HuH-7 (cell line): ENCODE measurements around the gene EPB41L1.

Experiments used
- DNase-seq: peaks from one replicate; pipeline ENCODE4 v3.0.0; 2011; ENCODE audit warnings: low spot score

Gene EPB41L1

GRCh38 chr20:36154700-36155628 lies at the start of gene EPB41L1:
Gene EPB41L1 (plus strand): TSS chr20:36154740. CDS start chr20:36173778, 19,038 bp downstream.
- DNase-seq = no peak

GRCh38 chr20:36104856-36105255 lies 49.7 kb upstream of the EPB41L1 start:
- DNase-seq = no peak

GRCh38 chr20:36105711-36106226 lies 48.8 kb upstream of the EPB41L1 start:
- no peak for DNase-seq

GRCh38 chr20:36106606-36107005 lies 47.9 kb upstream of the EPB41L1 start:
- no peak for DNase-seq

GRCh38 chr20:36107881-36108280 lies 46.7 kb upstream of the EPB41L1 start:
- DNase-seq = no peak

GRCh38 chr20:36109251-36109947 lies 45.1 kb upstream of the EPB41L1 start:
- no peak for DNase-seq

- no peak for DNase-seq
Observed at GRCh38 chr20:36110994-36111393, 43.5 kb upstream of the EPB41L1 start.

GRCh38 chr20:36112112-36112511 lies 42.4 kb upstream of the EPB41L1 start:
- no peak for DNase-seq

GRCh38 chr20:36113036-36113435 lies 41.5 kb upstream of the EPB41L1 start:
- no peak for DNase-seq

GRCh38 chr20:36113566-36114250 lies 40.8 kb upstream of the EPB41L1 start:
- no peak for DNase-seq

GRCh38 chr20:36114707-36115106 lies 39.8 kb upstream of the EPB41L1 start:
- no peak for DNase-seq

GRCh38 chr20:36115925-36116324 lies 38.6 kb upstream of the EPB41L1 start:
- no peak for DNase-seq

GRCh38 chr20:36116807-36117441 lies 37.6 kb upstream of the EPB41L1 start:
- no peak for DNase-seq

GRCh38 chr20:36117638-36118037 lies 36.9 kb upstream of the EPB41L1 start:
- DNase-seq = no peak

GRCh38 chr20:36118371-36118770 lies 36.2 kb upstream of the EPB41L1 start:
- DNase-seq = no peak

- DNase-seq = no peak
Observed at GRCh38 chr20:36119537-36119936, 35.0 kb upstream of the EPB41L1 start.

- DNase-seq = no peak
Observed at GRCh38 chr20:36120241-36120640, 34.3 kb upstream of the EPB41L1 start.

GRCh38 chr20:36120991-36121390 lies 33.5 kb upstream of the EPB41L1 start:
- no peak for DNase-seq

GRCh38 chr20:36121981-36122930 lies 32.3 kb upstream of the EPB41L1 start:
- DNase-seq = no peak

- DNase-seq = no peak
Observed at GRCh38 chr20:36122931-36123288, 31.6 kb upstream of the EPB41L1 start.

GRCh38 chr20:36125097-36125496 lies 29.4 kb upstream of the EPB41L1 start:
- no peak for DNase-seq
